AG04449 (cell line): ENCODE results near the gene F12.

Source experiments
- CTCF ChIA-PET: fragments of 350-600 bp; formaldehyde crosslinking; extraction: SDS; loops from one replicate; lab custom pipeline; 2021; ENCODE audit warnings: antibody characterized with exemption; lab: Yijun Ruan, JAX
- POLR2A ChIA-PET: fragments of 400-600, 350-600 bp; formaldehyde crosslinking; extraction: SDS; loops from one replicate; lab custom pipeline; 2020; ENCODE audit warnings: antibody characterized with exemption, inconsistent platforms; lab: Yijun Ruan, JAX
- DNase-seq: peaks from one replicate; pipeline ENCODE4 v3.0.0-alpha.2; 2010; ENCODE audit warnings: low read depth, low spot score
- H3K4me3 ChIP-seq: 2 replicates; pipeline ENCODE4 v1.5.1; 2011; ENCODE audit warnings: low read depth, mild to moderate bottlenecking, control low read depth, low read length
- TF ChIP-seq, protein P1 (sequence below): IDR thresholded peaks from one replicate; pipeline ENCODE4 v1.5.1; 2011; ENCODE audit warnings: mild to moderate bottlenecking, moderate library complexity, low read length, control low read depth, inconsistent platforms; ENCODE audit not compliant: insufficient read depth; ENCODE audit errors: missing control alignments

F12 gene

DNA sequence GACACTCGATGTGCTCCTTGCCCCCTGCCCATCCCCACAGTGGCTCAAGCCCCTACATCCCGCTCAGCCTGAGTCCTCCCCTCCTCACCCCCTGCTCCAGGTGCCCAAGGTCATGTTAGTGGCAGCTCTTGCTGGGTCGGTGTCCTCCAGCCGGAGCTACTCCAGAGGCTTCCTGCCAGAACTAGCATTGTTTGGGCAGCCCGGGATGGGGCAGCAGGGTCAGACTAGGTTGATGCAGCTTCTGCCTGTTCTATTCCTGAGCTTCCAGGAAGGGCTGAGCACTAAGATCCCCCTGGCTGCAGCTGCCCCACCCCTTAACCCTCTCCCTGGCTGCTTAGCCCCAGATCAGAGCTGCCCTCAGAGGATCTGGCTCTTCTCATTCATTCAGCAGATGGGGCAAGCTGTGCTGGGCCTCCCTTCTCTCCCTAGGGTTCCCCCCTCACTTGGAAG, 51.0 kb downstream of the F12 start:
- no peak overlapping the region for H3K4me3 ChIP-seq

DNA sequence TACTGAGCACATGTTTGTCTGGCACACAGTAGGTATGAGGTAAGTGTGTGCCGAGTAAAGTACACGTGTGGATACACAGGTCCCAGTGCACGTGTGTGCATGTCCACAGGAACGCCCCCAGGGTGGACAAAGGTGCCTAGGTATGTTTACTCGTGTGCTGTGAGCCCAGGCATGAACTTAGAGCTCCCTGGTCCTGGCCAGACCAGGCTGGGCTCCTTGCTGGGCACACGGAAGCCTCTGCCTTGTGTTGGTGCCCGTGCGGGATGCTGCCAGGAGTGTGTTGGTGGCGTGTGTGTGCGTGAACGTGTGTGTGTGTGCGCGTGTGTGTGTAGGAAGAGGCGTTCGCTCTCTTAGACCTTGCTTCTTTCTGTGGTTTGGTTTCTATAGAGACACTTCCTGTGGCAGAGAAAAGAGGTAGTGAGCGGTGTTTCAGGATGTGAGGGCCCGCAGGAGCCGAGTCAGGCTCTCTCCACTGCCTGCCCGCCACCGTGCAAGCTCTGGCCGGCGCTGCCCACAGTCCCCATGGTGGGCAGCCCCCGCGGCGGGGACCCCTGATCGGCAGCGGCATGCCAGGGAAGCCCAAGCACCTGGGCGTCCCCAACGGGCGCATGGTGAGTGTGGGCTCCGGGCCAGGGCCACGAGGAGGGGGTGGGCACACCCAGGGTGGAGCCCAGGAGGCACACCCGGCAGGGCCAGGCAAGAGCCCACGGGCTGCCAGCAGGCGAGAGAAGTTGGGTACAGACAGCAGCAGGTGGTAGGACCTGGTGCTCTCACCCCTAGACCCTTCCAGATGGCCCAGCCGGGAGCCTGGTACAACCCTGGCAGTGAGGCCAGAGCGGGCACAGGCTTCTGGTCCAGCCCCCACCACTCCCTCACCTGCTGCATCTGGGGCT, 51.7 kb downstream of the F12 start, which contains the start of gene RGS14:
RGS14 (plus strand) TSS at position 466 of the 893 bp plus-strand sequence; CDS start at position 567, 101 bp downstream.
- DNase-seq: no peak
- H3K4me3 ChIP-seq: no peak within 1 kb of the TSS
- ChIA-PET POLR2A (no interaction called here), CTCF (interaction anchor here (1.1 kb wide), 1 partner anchor 13 kb away, joined by 4 read pairs; no protein-coding TSS in a partner anchor)
- TF ChIP-seq, protein P1, sequence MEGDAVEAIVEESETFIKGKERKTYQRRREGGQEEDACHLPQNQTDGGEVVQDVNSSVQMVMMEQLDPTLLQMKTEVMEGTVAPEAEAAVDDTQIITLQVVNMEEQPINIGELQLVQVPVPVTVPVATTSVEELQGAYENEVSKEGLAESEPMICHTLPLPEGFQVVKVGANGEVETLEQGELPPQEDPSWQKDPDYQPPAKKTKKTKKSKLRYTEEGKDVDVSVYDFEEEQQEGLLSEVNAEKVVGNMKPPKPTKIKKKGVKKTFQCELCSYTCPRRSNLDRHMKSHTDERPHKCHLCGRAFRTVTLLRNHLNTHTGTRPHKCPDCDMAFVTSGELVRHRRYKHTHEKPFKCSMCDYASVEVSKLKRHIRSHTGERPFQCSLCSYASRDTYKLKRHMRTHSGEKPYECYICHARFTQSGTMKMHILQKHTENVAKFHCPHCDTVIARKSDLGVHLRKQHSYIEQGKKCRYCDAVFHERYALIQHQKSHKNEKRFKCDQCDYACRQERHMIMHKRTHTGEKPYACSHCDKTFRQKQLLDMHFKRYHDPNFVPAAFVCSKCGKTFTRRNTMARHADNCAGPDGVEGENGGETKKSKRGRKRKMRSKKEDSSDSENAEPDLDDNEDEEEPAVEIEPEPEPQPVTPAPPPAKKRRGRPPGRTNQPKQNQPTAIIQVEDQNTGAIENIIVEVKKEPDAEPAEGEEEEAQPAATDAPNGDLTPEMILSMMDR: no peak

More for the DNA sequence above, 51.0 kb downstream of the F12 start:
- ChIA-PET POLR2A (no interaction called here), CTCF (interaction anchor here (1.1 kb wide), 2 partner anchors 13 to 49 kb away, joined by 3 to 4 read pairs; no protein-coding TSS in a partner anchor)
- no peak for DNase-seq
- TF ChIP-seq, protein P1: no peak

DNA sequence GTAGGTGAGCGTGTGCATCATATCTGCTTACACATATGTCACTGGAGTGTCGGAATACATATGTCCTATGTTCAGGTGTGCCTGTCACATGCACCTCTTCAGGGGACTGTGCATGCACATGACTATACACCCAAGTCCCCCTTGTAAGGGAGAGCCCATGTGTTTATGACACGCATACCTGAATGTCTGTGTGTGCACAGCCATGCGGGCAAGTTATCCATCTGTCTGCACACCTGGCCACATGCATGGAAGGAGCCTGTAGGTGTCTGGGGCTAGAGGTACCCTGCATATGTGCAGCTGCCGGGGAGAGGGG, 52.3 kb downstream of the F12 start:
- ChIA-PET POLR2A (no interaction called here), CTCF (no interaction called here)
- no peak for DNase-seq
- TF ChIP-seq, protein P1: no peak
- no peak overlapping the region for H3K4me3 ChIP-seq

DNA sequence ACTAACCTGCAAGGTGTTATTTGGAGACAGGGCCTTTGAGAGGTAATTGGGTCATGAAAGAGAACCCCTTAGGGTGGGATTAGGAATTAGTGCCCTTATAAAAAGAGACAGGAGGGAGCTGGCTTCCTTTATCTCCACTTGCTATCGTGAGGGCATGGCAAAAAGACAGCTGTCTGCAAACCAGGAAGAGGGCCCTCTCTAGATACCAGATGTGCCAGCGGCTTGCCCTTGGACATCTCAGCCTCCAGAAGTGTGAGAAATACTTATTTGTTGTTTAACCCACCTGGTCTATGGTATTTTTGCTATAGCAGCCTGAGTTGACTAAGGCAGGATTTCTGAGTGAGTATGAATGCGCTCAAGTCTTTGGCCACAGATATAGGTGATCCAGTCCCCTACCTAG, 52.6 kb downstream of the F12 start:
- DNase-seq: no peak
- ChIA-PET CTCF (interaction anchor here (0.9 to 6.9 kb wide), 3 partner anchors 13 to 245 kb away, joined by 3 to 58 read pairs (median 3); no protein-coding TSS in a partner anchor), POLR2A (no interaction called here)
- TF ChIP-seq, protein P1: no peak
- H3K4me3 ChIP-seq: no peak overlapping the region

DNA sequence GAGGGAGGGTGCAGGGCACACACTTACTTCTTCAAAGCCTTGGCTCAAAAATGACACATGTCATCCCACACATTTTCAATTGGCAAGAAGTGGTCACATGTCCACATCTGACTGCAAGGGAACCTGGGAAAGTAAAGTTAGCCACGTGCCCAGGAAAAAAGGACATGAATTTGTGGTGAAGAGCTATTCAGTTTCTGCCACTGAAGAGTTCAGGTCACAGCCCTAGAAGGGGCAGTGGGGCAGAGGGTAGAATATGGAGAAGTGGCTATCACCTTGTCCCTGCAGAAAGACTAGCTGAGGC, 53.5 kb downstream of the F12 start:
- TF ChIP-seq, protein P1: no peak
- CTCF ChIA-PET: interaction anchor here (0.9 to 6.9 kb wide), 3 partner anchors 14 to 244 kb away, joined by 3 to 58 read pairs (median 3); no protein-coding TSS in a partner anchor
- no peak for DNase-seq
- POLR2A ChIA-PET: no interaction called here
- H3K4me3 ChIP-seq: no peak overlapping the region

DNA sequence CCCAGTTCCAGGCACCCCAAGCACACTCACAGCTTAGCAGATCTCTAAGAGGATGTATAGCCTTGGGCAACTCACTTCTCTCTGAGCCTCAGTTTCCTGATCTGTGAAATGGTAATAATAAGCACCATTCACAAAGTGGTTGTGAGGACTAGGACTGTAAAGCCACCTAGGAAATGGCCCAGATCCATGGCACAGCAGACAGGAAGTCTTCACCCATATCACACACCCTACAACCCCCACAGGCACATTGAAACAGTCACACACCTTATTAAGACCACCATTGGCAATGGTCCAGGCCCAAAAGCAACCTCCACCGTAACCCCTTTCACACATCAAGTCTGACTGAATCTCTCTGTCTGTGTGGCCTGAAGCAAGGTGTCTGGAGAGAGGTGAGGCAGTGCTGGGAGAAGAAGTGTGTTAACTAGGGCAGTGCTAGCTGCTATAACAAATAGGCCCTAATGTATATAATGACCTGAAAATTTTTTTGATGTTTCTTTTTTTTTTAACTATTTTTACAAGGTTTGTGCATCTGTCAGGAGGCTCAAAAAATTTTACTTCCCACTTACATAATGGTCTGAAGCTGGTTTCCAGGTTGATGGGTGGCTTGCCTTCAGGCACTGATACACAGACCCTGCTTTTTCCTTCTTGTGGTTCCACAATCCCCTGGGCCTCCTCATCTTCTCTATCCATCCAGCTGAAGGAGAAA, 54.0 kb downstream of the F12 start:
- no peak overlapping the region for H3K4me3 ChIP-seq
- ChIA-PET CTCF (interaction anchor here (1.2 to 6.9 kb wide), 2 partner anchors 15 to 37 kb away, joined by 3 to 58 read pairs; no protein-coding TSS in a partner anchor), POLR2A (no interaction called here)
- no peak for DNase-seq
- TF ChIP-seq, protein P1: no peak
